SK-N-SH treated with all-trans-retinoic acid at 6 μM for 48 hours (cell line): ENCODE results near the gene TUFT1.
"Not testable (repeated sequence)": the region's sequence is repeated elsewhere in the genome, so short reads cannot be mapped to it uniquely, and the experiment has no call there.

Experiments used
- ATAC-seq: fragments of 200-7000 bp; cut with Tn5 transposase; 3 replicates; pipeline ENCODE4 v1.9.1; 2020; ENCODE audit warnings: mild to moderate bottlenecking, moderate library complexity
- ARNTL ChIP-seq: fragments of 450-650 bp; formaldehyde crosslinking; IDR thresholded peaks from 2 replicates; pipeline ENCODE4 v1.5.0; 2020; ENCODE audit warnings: low read depth, mild to moderate bottlenecking, moderate library complexity, borderline replicate concordance
- BACH2 ChIP-seq: fragments of 250-450 bp; sonication (Bioruptor Pico); IDR thresholded peaks from 2 replicates; pipeline ENCODE4 v1.9.0; 2021; ENCODE audit warnings: mild to moderate bottlenecking, borderline replicate concordance
- ESRRG ChIP-seq: fragments of 250-450 bp; sonication (Bioruptor Pico); IDR thresholded peaks from 2 replicates; pipeline ENCODE4 v1.6.1; 2021; ENCODE audit warnings: mild to moderate bottlenecking
- GLIS3 ChIP-seq: fragments of 250-450 bp; sonication (Bioruptor Pico); IDR thresholded peaks from 2 replicates; pipeline ENCODE4 v1.5.0; 2020; ENCODE audit warnings: mild to moderate bottlenecking, moderate library complexity
- ISL1 ChIP-seq: fragments of 250-450 bp; sonication (Bioruptor Pico); IDR thresholded peaks from 2 replicates; pipeline ENCODE4 v2.1.2; 2022; ENCODE audit warnings: mild to moderate bottlenecking, moderate library complexity
- OSR1 ChIP-seq: fragments of 250-450 bp; sonication (Bioruptor Pico); IDR thresholded peaks from 2 replicates; pipeline ENCODE4 v1.8.0; 2022; ENCODE audit warnings: moderate library complexity, mild to moderate bottlenecking, inconsistent platforms
- PPARA ChIP-seq: fragments of 250-450 bp; sonication (Bioruptor Pico); IDR thresholded peaks from 2 replicates; pipeline ENCODE4 v1.5.0; 2020; ENCODE audit warnings: mild to moderate bottlenecking, borderline replicate concordance
- RARB ChIP-seq: fragments of 250-450 bp; sonication (Bioruptor Pico); IDR thresholded peaks from 2 replicates; pipeline ENCODE4 v1.8.0; 2021; ENCODE audit warnings: mild to moderate bottlenecking, moderate library complexity
- SNAI2 ChIP-seq: fragments of 250-450 bp; sonication (Bioruptor Pico); IDR thresholded peaks from 2 replicates; pipeline ENCODE4 v1.5.0; 2020; ENCODE audit warnings: mild to moderate bottlenecking, moderate library complexity
- TCF4 ChIP-seq: fragments of 250-450 bp; sonication (Bioruptor Pico); IDR thresholded peaks from 2 replicates; pipeline ENCODE4 v1.8.0; 2021; ENCODE audit warnings: mild to moderate bottlenecking, moderate library complexity, borderline replicate concordance
- TOX ChIP-seq: fragments of 250-450 bp; sonication (Bioruptor Pico); IDR thresholded peaks from 2 replicates; pipeline ENCODE4 v1.8.0; 2021; ENCODE audit warnings: mild to moderate bottlenecking, moderate library complexity, borderline replicate concordance
- ZC3H10 ChIP-seq: fragments of 250-450 bp; sonication (Bioruptor Pico); IDR thresholded peaks from 2 replicates; pipeline ENCODE4 v1.5.1; 2021; ENCODE audit warnings: mild to moderate bottlenecking, moderate library complexity
- ZFP3 ChIP-seq: fragments of 250-450 bp; sonication (Bioruptor Pico); IDR thresholded peaks from 2 replicates; pipeline ENCODE4 v1.5.0; 2020; ENCODE audit warnings: mild to moderate bottlenecking, moderate library complexity
- ZFP30 ChIP-seq: fragments of 450-650 bp; formaldehyde crosslinking; IDR thresholded peaks from 2 replicates; pipeline ENCODE4 v1.5.0; 2022; ENCODE audit warnings: mild to moderate bottlenecking, moderate library complexity
- ZNF565 ChIP-seq: fragments of 450-650 bp; formaldehyde crosslinking; conservative IDR thresholded peaks from 2 replicates; pipeline ENCODE4 v1.5.0; 2020; ENCODE audit warnings: low read depth, mild to moderate bottlenecking, moderate library complexity
- ZNF70 ChIP-seq: fragments of 450-650 bp; formaldehyde crosslinking; IDR thresholded peaks from 2 replicates; pipeline ENCODE4 v1.5.0; 2020; ENCODE audit warnings: mild to moderate bottlenecking, moderate library complexity
- TF ChIP-seq, protein P1 (sequence below): fragments of 250-450 bp; sonication (Bioruptor Pico); IDR thresholded peaks from 2 replicates; pipeline ENCODE4 v1.8.0; 2021; ENCODE audit warnings: low read depth, mild to moderate bottlenecking, moderate library complexity, borderline replicate concordance
- TF ChIP-seq, protein P2 (sequence below): fragments of 250-450 bp; sonication (Bioruptor Pico); IDR thresholded peaks from 2 replicates; pipeline ENCODE4 v1.5.1; 2020; ENCODE audit warnings: low read depth, mild to moderate bottlenecking, moderate library complexity
- TF ChIP-seq, protein P3 (sequence below): fragments of 250-450 bp; sonication (Bioruptor Pico); IDR thresholded peaks from 2 replicates; pipeline ENCODE4 v1.5.1; 2021; ENCODE audit warnings: mild to moderate bottlenecking, moderate library complexity
- TF ChIP-seq, protein P4 (sequence below): fragments of 250-450 bp; sonication (Bioruptor Pico); IDR thresholded peaks from 2 replicates; pipeline ENCODE4 v1.8.0; 2020; ENCODE audit warnings: mild to moderate bottlenecking, moderate library complexity, borderline replicate concordance

Gene TUFT1

DNA sequence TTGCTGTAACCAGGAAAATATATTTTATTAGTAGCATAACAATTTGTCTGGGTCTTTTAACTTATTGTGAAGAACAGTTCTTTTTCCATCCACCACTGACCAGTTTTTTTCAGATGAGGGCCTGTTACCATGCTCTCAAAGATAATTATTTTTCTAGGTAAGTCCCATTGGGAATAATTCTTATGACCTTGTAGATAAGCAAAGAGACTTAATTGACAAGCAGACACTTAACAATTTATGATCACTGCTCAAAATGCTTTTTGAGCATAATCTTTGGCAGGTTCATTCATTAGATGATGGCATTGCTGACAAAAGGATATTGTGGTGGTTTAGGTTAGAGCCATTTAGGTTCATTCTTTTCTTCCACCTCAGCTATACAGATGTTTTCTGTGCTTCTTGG is 78.4 kb downstream of the TUFT1 start (continued):
- no peak for TF ChIP-seq BACH2 (CRISPR knock-in tag)
- TF ChIP-seq PPARA (CRISPR knock-in tag), result no peak

DNA sequence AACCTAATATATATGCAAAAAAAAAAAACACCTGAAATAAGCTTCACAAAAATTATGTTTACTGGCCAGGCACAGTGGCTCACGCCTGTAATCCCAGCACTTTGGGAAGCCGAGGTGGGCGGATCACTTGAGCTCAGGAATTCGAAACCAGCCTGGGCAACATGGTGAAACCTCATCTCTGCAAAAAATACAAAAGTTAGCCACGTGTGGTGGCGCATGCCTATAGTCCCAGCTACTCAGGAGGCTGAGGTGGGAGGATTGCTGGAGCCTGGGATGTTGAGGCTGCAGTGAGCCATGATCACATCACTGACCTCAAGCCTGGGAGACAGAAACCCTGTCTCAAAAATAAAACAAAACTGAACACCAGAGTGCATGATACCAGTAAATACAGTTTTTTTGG is 78.9 kb downstream of the TUFT1 start:
- ATAC-seq, result not testable (repeated sequence)

DNA sequence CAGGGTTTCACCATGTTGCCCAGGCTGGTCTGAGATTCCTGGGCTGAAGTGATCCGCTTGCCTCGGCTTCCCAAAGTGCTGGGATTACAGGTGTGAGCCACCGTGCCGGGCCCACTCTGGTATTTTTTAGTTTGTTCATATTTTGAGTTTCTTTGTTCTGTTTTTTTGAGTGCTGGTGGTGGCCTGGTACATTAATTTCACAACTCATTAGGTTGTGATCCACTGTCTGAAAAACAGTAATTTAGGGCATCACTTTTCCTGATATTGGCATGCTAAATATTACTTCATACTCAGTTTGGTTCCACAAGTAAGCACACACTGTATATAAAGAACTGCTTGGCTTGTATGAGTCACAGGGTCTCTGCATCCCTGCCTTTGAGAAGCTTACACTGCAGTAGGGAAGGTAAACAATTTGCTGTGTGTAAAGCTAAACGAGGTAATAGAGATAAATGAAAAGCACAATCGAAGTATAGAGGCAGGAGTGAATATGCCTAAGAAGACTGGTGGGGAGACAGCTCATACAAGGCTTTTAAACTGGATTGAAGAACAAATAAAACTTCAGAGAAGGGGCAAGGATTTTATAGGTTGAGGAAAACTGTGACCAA is 79.5 kb downstream of the TUFT1 start:
- peak; percentile 73 for ATAC-seq
- TF ChIP-seq ZC3H10 (CRISPR knock-in tag), result no peak
- no peak for TF ChIP-seq ZNF565 (CRISPR knock-in tag)
- no peak for TF ChIP-seq OSR1 (CRISPR knock-in tag)
- TF ChIP-seq ARNTL, result no peak

DNA sequence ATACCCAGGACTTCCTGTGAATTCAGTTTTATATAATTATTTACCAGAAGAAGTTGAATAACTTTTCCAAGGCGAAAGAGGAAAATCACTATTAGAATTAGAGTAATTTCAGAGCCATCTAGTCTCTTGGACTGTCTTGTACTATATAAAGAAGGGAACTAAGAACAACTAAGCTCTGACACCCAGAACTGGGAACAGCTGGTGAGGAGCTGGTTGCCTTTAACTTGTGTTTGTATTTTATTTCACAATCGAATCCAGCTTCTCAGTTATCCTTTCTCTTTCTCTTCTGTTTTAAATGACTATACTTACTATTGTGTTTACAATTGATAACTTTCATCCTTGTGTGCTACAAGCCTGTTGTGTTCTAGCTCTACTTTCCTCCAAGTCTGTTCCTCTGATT is 80.2 kb downstream of the TUFT1 start:
- ATAC-seq, result 0 out of 3 replicates have a peak, but pooled peaks have one; percentile 4
- TF ChIP-seq TOX (CRISPR knock-in tag), result no peak
- no peak for TF ChIP-seq PPARA (CRISPR knock-in tag)
- no peak for TF ChIP-seq ZNF565 (CRISPR knock-in tag)
- TF ChIP-seq, protein P1, sequence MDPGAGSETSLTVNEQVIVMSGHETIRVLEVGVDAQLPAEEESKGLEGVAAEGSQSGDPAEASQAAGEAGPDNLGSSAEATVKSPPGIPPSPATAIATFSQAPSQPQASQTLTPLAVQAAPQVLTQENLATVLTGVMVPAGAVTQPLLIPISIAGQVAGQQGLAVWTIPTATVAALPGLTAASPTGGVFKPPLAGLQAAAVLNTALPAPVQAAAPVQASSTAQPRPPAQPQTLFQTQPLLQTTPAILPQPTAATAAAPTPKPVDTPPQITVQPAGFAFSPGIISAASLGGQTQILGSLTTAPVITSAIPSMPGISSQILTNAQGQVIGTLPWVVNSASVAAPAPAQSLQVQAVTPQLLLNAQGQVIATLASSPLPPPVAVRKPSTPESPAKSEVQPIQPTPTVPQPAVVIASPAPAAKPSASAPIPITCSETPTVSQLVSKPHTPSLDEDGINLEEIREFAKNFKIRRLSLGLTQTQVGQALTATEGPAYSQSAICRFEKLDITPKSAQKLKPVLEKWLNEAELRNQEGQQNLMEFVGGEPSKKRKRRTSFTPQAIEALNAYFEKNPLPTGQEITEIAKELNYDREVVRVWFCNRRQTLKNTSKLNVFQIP (CRISPR knock-in tag), result no peak

DNA sequence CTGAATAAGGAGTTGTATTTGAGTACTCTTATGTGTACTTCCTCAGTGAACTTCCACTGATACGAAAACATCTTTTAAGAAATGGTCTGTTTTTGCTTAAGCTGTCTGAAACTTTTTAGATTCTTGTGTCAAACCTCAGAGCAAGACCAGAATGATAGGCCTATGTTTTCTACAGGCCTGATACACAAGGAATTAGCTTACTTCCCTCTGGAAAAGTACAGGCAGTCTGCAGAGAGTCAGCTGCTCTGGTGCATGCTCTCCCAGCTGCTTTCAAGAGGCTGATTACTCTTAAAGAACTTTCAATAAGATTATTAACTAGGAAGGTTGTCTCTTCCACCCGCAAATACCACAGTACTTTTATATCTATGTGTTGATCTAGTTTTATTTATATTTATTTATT is 81.2 kb downstream of the TUFT1 start:
- peak; percentile 87 for ATAC-seq
- TF ChIP-seq ARNTL (no peak), RARB (no peak), ESRRG (CRISPR knock-in tag) (no peak), ZFP30 (CRISPR knock-in tag) (no peak), BACH2 (CRISPR knock-in tag) (no peak), SNAI2 (no peak), ZFP3 (CRISPR knock-in tag) (no peak), GLIS3 (CRISPR knock-in tag) (no peak), ZNF565 (CRISPR knock-in tag) (no peak), ZNF70 (CRISPR knock-in tag) (no peak), TCF4 (CRISPR knock-in tag) (no peak), ISL1 (no peak), TOX (CRISPR knock-in tag) (no peak)
- TF ChIP-seq, protein P2, sequence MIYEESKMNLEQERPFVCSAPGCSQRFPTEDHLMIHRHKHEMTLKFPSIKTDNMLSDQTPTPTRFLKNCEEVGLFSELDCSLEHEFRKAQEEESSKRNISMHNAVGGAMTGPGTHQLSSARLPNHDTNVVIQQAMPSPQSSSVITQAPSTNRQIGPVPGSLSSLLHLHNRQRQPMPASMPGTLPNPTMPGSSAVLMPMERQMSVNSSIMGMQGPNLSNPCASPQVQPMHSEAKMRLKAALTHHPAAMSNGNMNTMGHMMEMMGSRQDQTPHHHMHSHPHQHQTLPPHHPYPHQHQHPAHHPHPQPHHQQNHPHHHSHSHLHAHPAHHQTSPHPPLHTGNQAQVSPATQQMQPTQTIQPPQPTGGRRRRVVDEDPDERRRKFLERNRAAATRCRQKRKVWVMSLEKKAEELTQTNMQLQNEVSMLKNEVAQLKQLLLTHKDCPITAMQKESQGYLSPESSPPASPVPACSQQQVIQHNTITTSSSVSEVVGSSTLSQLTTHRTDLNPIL (CRISPR knock-in tag), result no peak
- TF ChIP-seq, protein P1 (CRISPR knock-in tag), result no peak
- TF ChIP-seq, protein P3, sequence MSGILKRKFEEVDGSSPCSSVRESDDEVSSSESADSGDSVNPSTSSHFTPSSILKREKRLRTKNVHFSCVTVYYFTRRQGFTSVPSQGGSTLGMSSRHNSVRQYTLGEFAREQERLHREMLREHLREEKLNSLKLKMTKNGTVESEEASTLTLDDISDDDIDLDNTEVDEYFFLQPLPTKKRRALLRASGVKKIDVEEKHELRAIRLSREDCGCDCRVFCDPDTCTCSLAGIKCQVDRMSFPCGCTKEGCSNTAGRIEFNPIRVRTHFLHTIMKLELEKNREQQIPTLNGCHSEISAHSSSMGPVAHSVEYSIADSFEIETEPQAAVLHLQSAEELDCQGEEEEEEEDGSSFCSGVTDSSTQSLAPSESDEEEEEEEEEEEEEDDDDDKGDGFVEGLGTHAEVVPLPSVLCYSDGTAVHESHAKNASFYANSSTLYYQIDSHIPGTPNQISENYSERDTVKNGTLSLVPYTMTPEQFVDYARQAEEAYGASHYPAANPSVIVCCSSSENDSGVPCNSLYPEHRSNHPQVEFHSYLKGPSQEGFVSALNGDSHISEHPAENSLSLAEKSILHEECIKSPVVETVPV (CRISPR knock-in tag), result no peak
- TF ChIP-seq, protein P4, sequence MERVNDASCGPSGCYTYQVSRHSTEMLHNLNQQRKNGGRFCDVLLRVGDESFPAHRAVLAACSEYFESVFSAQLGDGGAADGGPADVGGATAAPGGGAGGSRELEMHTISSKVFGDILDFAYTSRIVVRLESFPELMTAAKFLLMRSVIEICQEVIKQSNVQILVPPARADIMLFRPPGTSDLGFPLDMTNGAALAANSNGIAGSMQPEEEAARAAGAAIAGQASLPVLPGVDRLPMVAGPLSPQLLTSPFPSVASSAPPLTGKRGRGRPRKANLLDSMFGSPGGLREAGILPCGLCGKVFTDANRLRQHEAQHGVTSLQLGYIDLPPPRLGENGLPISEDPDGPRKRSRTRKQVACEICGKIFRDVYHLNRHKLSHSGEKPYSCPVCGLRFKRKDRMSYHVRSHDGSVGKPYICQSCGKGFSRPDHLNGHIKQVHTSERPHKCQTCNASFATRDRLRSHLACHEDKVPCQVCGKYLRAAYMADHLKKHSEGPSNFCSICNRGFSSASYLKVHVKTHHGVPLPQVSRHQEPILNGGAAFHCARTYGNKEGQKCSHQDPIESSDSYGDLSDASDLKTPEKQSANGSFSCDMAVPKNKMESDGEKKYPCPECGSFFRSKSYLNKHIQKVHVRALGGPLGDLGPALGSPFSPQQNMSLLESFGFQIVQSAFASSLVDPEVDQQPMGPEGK, result no peak
